GM12873 (cell line): ENCODE results near the gene ANGPTL8.

ENCODE experiments used
- TF ChIP-seq, protein P1 (sequence below): IDR thresholded peaks from 2 replicates; pipeline ENCODE4 v1.5.1; 2012; ENCODE audit warnings: low read depth, mild to moderate bottlenecking, moderate library complexity, low read length, control low read depth; ENCODE audit not compliant: insufficient read depth; ENCODE audit errors: missing control alignments

ANGPTL8 gene

GRCh38 chr19:11204943-11205349, 34.5 kb upstream of the ANGPTL8 start:
- TF ChIP-seq, protein P1, sequence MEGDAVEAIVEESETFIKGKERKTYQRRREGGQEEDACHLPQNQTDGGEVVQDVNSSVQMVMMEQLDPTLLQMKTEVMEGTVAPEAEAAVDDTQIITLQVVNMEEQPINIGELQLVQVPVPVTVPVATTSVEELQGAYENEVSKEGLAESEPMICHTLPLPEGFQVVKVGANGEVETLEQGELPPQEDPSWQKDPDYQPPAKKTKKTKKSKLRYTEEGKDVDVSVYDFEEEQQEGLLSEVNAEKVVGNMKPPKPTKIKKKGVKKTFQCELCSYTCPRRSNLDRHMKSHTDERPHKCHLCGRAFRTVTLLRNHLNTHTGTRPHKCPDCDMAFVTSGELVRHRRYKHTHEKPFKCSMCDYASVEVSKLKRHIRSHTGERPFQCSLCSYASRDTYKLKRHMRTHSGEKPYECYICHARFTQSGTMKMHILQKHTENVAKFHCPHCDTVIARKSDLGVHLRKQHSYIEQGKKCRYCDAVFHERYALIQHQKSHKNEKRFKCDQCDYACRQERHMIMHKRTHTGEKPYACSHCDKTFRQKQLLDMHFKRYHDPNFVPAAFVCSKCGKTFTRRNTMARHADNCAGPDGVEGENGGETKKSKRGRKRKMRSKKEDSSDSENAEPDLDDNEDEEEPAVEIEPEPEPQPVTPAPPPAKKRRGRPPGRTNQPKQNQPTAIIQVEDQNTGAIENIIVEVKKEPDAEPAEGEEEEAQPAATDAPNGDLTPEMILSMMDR = no peak

- TF ChIP-seq, protein P1 = no peak
Observed at GRCh38 chr19:11205939-11206570, 33.4 kb upstream of the ANGPTL8 start.

DNA sequence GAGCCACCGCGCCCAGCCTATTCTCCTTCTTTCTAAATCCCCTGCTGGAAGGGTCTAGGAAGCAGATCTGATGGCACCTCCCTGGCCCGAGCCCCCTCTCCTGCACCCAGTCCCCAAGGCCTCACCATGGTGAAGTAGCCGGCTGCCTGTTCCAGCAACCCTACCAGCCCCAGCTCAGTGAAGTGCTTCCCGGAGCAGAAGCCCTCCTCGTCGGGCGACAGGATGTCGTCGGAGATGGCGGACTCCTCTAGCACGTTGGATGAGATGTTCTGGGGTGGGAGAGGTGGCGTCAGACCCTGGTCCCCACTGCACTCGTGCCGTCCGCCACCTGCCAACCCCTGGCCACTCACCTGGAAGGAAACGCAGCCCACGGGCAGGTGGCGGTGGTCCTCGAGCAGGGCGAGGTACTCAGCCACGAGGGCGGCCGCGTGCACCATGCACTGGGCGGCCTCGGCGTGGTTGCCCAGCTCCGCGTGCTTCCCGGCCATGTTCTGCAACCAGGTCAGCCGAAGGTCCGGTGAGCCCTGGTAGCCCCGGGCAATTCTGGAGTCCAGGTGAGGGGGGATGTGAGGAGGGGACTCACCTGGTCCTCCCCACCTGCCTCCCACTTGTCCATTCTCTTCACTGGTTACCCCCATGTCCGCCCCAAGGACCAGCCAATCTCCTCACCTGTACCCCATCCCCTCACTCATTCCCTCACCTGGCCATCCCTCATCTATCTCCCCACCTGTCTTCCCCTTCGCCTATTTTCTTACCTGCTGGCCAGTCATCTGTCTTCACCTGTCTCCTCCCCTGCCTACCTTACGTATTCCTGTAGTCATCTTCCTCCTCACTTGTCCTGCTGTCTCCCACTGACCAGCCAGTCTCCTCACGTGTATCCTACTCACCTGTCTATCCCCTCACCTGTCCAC, 30.6 kb upstream of the ANGPTL8 start:
- TF ChIP-seq, protein P1 = no peak

GRCh38 chr19:11209839-11210655, 29.4 kb upstream of the ANGPTL8 start:
- TF ChIP-seq, protein P1 = no peak

DNA sequence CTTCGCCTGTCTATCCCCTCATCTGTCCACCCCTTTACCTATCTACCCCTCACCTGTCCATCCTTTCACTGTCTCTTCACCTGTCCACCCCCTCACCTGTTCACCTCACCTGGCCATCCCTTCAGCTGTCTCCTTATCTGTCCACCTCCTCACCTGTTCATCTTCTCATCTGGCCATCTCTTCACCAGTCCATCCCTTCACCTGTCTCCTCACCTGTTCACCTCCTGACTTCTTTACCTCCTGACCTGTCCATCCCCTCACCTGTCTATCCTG, 28.8 kb upstream of the ANGPTL8 start:
- TF ChIP-seq, protein P1 = no peak

DNA sequence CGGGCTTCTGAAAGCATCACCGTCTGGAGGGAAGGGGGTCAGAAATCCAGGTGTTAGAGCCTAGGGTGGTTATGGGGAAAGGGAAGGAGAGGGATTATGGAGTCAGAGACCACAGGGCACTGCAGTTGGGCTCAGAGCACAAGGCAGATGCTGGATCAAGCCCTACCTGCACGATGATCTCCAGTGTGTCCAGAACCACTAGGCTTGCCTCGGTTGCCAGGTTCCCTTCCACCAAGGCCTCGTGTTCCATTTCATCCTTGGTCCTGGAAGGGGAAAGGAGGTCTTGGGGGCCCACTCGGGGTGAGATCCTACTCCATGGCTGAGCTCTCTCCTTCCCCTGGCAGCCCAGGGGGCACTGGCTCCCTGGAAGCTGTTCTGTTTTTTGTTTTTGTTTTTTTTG, 25.0 kb upstream of the ANGPTL8 start:
- TF ChIP-seq, protein P1 = no peak

- TF ChIP-seq, protein P1 = no peak
Observed at GRCh38 chr19:11221082-11221598, 18.3 kb upstream of the ANGPTL8 start.
